GM18867 (cell line): ENCODE data around the gene CACNB4.

ENCODE experiments used
- ATAC-seq: cut with Tn5 transposase; IDR thresholded peaks from one replicate; pipeline ENCODE4 v1.9.1; 2021; ENCODE audit warnings: mild to moderate bottlenecking, moderate library complexity; ENCODE audit not compliant: unreplicated experiment

CACNB4 gene

DNA sequence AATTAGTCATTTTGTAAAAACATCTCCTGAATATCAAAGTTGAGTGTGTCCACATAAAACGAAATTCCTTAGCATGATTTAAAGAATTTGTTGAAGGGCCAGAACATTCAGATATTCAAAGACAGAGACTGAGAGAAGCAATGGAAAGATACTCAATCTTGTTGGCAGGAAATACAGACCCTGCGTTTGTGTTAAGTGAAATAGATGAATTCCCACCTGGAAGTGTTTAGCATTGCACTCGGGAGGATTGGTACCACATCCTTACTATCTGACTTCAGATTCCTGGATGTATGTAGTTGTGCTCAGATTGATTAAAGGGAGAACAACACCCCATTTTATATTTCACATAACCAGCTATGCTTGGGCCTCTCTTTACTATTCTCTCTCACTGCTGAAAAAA, 260.9 kb downstream of the CACNB4 start:
- ATAC-seq = no peak

- ATAC-seq = peak; percentile 77
Observed at GRCh38 chr2:151833984-151834383, 264.9 kb downstream of the CACNB4 start.

DNA sequence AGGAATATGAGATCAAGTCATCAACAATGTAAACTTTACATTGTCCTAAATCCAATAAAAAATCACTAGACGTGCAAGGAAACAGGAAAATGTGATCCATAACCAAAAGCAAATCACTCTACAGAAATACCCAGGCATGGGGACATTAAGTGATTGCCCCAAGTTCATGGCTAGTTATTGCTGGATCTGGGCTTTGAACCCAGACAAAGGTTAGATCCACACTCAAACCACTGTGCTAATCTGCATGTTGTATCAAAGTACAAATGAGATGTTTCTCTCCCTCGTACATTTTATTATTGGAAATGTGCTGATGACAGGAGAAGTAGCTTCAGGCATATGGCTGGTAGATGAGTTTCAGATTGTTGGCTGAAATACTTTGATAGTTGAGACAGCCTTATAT, 267.9 kb downstream of the CACNB4 start:
- ATAC-seq = no peak

DNA sequence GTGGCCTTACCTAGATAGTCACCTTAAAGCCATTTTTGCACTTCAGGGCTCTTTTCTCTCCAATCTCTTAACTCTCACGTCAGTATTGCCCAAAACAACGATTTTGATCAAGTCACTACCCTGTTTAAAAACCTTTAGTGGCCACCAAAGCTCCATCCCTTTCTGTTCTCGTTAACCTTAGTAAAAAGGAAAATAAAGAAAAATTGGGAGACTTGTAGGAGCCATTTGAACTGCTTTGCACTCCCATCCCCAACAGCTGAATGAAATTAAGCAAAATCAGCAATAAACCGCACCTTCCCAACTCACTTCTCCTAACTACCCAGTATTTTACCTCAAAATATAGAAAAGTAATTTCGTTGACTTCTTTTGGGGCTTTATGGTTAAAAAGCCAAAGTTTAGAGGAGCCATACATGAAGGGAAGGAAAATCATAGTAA, 269.9 kb downstream of the CACNB4 start:
- no peak for ATAC-seq

GRCh38 chr2:151828143-151828889, 270.5 kb downstream of the CACNB4 start, which contains the start of gene ARL5A:
ARL5A (minus strand) TSS chr2:151828421; CDS start chr2:151828176, 245 bp downstream.
- ATAC-seq = peak; percentile 91

- peak; percentile 18 for ATAC-seq
Observed at GRCh38 chr2:151827564-151828142, 271.2 kb downstream of the CACNB4 start.

- no peak for ATAC-seq
Observed at GRCh38 chr2:151826737-151827157, 272.1 kb downstream of the CACNB4 start.

DNA sequence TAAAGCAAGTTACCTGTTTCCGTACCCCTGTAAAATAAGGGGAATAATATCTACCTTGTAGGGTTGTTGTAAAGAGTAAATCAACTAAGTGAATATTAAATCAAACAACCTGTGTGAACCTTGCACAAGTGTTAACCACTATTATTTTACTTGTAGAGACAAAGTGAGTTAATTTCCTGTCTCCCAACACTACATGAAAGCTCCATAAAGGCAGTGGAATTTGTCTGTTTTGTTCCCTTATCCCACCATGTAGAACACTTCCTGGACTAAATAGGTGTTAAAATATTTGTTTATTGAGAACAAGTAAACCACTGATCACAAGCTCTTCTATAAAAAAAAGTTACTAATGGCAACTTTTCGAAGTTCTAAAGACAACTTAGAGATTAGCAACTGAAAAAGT, 274.0 kb downstream of the CACNB4 start:
- no peak for ATAC-seq

GRCh38 chr2:151823651-151824050, 275.2 kb downstream of the CACNB4 start:
- ATAC-seq = no peak

DNA sequence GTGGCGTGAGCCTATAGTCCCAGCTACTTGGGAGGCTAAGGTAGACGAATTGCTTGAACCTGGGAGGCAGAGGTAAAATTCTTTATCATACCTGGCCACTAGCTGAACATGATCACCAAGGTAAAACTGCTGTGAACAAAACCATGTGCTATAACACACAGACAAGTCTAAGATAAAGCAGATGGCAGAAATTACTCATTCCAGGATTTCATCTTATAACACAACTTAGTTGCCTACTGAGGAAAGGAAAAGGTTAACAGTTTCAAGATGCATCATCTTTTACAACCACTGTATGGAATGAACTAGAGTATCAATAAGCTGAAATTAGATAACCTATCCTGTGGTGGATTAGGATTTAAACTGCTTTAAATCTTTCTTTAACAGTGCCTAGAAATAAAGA, 278.9 kb downstream of the CACNB4 start:
- peak; percentile 56 for ATAC-seq

DNA sequence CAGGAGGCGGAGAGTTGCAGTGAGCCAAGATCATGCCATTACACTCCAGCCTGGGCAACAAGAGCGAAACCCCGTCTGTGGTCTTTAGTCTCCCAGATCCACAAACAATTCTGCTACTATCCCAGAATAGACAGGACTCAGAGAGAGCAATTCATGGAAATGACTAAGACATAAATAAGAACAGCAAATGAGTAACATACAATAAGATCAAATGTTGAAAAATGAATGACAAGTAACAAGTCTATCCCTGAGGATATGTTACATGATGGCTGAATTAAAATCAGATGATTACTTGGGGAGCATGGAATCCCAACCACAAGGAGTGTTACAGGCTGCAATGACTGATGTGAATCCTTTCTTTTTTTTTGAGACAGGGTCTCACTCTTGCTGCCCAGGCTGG, 280.9 kb downstream of the CACNB4 start:
- ATAC-seq = no peak

DNA sequence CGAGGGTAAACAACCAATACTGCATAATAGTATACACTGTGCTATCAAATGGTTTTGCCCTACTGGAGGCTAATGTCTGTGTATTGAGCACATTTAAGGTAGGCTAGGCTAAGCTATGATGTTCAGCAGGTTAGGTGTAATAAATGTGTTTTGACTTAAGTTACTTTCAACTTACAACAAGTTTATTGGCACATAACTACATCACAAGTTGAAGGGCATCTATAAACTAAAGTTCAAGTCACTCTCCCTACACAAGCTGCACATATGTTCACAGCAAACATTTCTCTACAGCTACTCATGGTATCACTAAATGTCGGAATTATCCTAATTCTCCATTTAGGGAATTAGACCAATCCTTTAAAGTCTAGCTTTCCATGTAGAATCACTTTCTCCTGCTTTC, 282.0 kb downstream of the CACNB4 start:
- ATAC-seq = no peak

DNA sequence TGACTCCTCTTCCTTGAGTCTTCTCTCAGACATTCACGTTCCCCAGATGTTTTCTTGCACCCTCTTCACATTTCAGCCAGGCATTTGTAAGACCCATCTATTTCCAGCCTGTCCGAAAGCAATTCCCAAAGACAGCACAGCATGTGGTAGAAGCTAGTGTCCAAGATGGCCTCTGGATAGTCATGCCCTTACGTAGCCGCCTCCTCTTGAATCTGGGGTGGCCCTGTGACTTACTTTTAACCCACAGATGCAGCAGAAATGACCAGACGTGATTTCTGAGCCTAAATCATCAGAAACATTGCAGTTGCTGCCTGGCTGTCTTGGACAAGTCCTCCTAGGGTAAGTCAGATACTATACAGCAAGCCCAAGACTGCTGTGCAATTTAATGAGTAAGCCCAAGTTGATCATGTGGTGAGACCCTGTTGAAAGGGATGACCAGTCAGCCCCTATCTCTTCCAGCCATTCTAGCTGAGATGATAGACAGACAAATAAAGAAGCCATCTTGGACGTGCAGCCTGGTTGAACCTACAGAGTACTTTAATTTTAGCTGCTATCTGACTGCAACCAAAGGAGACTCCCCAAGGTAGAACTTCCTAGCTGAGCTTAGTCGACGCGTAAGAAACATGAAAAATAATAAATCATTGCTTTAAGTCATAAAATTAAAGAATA, 282.9 kb downstream of the CACNB4 start:
- no peak for ATAC-seq

GRCh38 chr2:151810489-151810888, 288.4 kb downstream of the CACNB4 start:
- ATAC-seq = no peak

DNA sequence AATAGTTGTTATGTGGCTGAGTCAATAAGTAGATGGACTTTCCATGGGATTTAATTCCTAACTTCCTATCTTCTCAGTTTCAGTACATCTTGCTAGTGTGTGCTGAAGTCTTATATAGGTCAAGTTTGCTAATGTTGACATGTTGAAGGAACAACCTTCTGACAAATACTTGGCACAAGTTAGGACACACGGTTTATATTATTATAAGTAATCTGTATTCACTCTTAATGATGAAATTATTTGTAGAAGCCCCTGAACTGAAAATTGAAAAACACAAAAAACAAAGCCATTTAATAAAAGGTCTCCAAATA, 289.8 kb downstream of the CACNB4 start:
- no peak for ATAC-seq

- peak; percentile 47 for ATAC-seq
Observed at GRCh38 chr2:151808258-151809072, 290.4 kb downstream of the CACNB4 start.

GRCh38 chr2:151805961-151806360, 292.9 kb downstream of the CACNB4 start:
- ATAC-seq = no peak

DNA sequence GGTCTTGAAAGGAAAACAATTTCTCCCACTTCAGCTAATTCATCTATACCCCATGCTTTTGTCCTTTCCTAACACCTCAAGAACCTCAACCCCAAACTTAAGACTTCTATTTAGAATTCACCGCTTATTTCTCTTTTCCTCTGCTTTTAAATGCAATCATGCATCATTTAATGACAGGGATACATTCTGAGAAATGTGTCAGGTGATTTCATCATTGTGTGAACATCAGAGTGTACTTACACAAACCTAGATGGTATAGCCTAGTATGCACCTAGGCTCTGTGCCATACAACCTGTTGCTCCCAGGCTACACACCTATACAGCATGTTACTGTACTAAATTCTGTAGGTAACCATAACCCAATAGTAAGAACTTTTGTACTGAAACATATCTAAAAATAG, 293.5 kb downstream of the CACNB4 start:
- no peak for ATAC-seq

GRCh38 chr2:151803811-151804210, 295.0 kb downstream of the CACNB4 start:
- ATAC-seq = no peak

- no peak for ATAC-seq
Observed at GRCh38 chr2:151802315-151802714, 296.5 kb downstream of the CACNB4 start.

GRCh38 chr2:151799886-151800292, 299.0 kb downstream of the CACNB4 start:
- ATAC-seq = no peak
